GM19463 (cell line): ENCODE data around the gene CST9.
"Not testable (repeated sequence)": the region's sequence is repeated elsewhere in the genome, so short reads cannot be mapped to it uniquely, and the experiment has no call there.

Experiments
- ATAC-seq: cut with Tn5 transposase; IDR thresholded peaks from one replicate; pipeline ENCODE4 v1.9.1; 2021; ENCODE audit warnings: mild to moderate bottlenecking, moderate library complexity; ENCODE audit not compliant: unreplicated experiment

Gene CST9

DNA sequence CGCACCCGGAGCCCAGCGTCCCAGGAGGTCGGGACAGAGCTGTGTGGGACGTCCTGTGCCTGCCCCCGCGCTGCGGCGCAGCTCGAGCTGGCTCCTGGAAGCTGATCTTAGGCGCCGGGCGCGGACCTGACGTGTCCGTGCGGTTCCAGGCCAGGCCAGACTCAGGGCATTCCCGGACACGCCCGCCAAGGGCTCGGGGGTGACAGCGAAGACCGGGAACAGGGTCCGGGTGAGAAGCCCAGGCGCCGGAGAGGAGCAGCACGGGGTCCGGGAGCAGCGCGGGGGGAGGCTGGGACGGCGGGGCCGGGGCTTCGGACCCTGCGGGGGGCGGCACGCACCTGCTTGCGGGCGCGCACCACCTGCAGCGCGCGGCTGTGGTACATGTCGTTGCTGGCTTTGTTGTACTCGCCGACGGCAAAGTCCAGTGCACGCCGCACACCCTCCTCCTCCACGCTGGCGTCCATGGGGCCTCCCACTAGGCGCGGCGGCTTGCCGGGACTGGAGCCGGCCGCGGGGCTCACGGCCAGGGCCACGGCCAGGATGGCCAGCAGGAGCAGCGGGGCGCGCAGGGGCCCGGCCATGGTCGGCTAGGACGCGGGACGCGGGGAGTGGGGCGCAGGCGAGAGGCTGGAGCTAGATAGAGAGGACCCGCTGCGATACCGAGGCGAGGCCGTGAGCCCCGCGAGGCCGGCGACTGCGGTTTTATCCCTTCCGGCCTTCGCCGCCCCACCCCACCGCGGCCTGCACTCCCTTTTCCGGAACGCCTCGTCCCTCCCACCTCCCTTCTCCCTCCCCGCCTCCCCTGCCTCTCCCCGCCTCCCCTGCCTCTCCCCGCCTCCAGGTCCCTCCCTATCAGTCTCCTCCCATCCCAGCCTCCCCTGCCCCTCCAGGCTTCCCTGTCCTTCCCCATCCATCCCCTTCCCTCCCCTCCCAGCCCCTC lies 31.8 kb upstream of the CST9 start, which contains the start of gene CST3:
CST3 (minus strand) TSS at position 674 of the 940 bp plus-strand sequence; CDS start at position 581, 93 bp downstream.
- ATAC-seq = peak; percentile 80

DNA sequence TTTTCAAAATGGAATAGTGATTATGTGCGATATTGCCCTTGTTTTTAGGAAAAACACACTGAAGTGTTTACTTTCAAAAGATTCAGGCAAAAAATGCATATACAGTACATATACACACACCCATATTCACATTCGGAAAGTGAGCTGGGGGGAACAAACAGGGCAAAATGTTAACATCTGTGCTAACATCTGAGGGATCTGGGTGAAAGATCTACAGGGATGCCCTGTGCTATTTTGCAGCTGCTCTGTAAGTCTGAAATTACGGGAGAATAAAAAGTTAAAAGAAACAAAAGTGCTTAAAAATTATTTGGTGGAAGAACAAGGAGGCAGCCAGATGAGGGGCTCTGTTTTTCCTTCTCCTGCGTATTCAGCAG lies 31.2 kb upstream of the CST9 start:
- no peak for ATAC-seq

DNA sequence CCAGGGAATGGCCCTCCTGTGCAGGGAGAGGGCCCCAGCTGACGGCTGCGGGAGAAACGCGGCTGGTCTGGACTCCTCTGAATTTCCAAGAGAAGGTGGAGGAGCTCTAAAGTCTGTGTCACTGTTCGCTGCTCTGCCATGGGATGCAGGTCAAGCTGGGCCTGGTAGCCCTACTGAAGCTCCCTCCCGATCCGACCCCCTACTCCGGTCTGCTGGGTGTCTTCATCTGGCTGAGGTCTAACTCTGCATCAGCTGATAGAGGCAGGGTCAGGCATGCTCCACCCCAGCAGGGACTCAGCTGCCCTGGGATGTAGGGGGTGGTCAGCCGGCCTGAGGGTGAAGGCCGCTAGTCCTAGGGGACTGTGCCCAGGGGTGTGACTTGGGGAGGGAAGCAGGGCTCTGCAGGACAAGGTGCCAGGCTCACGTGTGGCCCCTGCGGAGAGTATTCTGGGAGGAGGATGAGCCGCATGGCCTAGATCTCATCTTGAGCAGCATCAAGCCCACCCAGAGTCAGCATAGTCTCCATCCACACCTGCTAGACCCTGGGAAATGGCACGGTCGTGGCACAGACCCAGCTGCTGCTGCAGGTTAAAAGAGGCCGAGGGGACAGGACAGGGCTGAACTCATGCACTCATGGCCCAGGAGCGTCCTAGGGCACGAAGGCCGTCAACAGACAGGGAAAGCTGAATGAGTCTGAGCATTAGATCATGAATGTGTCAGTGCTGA lies 30.6 kb upstream of the CST9 start:
- ATAC-seq = no peak

DNA sequence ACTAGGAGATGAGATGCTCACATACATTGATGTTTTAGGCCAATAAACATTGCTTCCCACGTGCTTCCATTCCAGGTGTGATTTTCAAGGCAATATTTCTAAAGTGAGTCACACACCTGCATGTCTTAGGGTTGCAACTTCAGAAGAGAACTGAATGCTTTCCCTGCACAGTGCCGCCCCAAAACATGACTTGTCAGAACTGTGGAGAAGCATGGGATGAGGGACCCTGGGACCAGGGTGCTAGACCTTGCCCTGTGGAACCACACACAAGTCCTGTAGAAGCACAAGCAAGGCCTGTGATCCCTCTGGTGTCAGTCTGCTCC lies 30.0 kb upstream of the CST9 start:
- ATAC-seq = not testable (repeated sequence)

DNA sequence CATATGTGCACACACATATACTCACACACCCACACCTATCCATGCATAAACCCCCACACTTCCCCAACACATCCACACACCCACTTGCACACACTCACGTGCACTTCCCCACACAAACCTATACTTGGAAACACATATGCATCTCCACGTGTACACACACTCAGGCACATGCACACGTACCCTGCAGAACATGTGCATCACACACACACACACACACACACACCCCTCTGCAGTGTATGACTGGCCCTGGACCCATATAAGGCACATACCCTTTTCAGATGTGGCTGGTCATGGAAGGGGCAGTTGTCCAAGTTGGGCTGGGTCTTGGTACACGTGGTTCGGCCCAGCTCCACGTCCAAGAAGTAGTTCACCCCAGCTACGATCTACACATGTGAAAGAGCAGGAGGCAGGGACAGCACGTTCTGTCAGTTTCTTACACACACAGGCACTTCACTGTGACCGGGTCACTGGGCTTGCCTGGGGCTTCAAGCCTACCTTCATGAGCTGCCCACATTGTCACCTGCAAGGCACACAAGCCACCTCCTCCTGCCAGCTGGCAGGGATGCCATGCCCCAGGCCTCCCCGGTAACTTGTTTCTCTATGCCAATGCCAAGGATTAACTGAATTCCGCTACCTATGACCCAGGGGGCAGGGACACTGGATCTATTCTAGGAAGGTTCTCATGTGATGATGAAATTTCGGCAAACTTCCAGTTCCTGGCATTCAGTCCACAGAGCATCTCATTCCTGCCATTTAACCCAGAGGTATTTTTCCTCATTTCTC lies 29.5 kb upstream of the CST9 start:
- ATAC-seq = no peak

DNA sequence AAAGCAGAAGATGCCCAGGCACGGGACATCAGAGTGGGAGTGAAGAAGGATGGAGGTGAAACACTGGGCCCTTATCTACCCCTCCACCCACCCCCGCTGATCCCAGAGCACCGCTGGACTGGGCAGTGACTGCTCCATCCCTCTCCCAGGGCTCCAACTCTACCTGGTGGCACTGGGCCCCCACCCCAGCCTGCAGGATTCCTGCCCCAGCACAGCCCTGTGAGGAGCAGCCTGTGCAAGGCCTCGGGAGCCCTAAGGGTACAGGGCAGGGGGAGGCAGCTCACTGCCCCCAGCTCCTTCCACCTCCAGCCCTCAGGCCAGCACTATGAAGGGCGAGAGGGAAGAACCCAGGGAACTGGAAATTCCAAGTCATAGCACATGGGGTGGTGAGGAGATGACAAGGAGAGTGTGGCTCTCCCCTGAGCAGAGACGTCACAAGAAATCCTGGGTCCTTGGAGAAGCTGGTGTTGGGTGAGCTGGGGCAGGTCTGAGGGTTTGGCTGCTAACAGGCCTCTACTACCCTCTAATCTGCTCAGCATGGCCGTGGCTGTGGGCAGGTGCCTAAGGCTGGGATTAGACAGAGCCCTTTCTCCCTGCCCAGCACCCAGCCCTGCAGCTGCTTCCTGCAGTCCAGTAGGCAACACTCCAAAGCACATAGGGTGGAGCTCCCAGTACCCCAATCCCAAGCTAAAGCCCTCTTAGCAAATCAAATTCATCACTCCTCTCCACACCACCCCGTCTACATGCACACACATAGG lies 28.5 kb upstream of the CST9 start:
- no peak for ATAC-seq

DNA sequence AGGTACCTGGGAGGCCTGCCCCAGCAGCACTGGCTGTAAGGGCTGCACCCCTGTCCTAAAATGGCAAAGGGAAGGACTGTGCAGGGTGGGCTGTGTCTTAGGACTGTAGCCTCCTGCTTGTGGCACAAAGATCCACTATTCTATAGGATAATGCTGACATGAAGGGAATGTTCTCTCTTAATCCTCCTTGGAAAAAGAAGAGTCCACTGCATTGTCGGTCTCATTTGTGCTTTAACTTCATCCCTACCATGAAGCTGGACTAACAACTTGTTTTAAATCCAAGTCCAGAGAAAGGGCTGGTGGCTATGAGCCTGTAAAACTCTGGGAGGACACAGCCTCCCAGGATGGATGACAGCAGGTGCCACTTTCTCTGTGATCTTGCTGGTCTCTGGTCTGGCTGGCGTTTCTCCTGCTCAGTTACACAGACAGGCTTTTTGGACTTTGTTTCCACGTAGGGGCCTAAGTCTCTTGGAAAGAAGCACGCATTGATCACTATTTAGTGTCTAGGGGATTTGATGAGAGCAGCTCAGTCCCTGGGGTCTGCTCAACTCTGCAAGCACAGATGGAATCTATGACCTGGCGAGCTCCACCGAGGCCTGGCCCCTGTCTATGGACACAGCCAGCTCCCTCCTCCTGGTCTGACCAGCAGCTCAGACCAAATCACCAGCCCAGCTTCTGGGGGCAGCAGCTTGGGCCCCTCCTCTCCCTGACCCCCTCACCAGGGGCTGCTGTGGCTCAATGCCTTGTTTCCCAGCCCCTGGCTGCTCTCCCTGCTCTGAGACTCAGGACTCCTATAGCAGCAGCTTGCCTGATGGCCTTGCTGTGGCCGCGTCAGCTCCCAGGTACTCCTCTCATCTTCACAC lies 27.2 kb upstream of the CST9 start:
- no peak for ATAC-seq

DNA sequence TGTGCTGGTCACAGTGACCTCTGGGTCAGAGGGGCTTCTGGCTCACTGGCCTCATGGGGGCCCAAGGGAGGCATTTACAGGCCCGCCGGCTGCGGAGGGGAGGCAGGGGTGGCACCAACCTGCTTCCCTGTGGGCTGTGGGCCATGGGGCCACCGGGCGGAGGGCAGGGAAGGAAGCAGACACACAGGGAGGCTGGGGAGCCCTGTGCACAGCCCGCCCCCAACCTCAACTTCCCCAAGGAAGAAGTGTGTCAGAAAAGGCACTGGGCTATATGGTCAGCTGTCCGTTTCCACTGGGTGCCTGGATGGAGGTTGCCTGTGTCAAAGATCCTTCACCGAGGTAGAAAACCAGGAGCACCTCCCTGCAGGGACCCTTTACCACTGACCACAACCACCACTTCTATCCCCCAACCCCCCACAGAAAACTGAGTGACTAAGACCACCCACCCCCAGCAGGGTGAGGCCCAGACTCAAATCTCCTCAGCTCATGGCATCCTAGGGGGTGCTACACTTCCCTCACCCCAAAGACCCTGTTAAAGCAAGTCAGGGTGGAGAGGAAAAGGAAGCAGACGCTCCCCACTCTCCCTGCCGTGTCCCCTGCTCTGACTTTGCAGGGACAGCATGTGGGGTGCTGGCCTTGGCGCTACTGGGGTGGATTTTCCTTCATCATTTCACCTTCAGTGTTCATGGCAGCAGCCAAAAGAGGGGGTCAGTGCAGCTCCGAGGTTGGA lies 26.4 kb upstream of the CST9 start:
- no peak for ATAC-seq

DNA sequence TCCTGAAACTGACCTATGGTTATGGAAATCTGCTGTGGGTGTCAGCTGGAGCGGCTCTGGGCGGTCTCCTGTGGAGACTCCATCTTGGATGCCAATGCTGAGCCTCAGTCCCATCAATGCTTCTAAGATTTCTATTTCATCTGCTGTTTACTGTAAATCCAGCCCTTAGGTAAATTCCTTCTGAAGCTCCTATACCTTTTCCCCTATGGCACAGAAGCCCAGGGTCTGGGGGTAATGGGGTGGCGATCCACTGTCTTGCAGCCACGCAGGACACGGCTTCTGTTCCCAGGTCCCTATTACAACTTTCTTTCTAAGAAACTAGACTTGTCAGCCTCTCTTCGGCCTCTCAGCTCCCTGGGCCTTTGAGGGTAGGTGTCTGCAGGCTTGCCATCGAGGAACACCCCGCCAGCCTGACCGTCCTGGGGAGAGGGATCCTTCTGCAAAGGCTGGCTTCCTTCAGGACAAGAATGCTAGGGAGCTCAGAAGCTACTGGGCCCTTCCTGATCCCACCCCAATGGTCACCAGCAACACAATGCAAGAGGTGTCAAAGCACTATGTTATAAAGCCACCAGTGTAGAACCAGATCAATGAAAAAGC lies 25.6 kb upstream of the CST9 start:
- ATAC-seq = no peak

DNA sequence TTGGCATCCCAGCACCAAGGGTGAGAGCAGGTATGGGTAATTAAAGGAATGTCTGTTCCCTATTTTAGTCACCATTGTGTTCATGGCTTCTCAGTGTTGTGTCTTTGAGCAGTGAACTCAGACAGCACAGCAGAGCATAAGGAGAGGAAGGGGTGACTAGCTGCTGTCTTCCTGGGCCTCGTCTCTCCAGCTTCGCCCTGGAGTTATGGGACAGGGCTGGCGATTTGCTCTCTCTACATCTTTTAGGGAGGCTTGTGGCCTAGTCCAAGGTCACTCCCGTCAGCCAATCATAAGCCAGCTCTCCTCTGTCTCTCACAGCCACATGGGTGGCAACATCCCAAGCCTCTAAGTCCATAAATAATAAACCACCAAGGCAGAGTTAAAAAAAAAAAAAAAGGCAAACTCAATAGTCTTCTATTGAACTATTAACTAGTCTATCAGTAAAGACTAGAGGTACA lies 24.7 kb upstream of the CST9 start:
- no peak for ATAC-seq

DNA sequence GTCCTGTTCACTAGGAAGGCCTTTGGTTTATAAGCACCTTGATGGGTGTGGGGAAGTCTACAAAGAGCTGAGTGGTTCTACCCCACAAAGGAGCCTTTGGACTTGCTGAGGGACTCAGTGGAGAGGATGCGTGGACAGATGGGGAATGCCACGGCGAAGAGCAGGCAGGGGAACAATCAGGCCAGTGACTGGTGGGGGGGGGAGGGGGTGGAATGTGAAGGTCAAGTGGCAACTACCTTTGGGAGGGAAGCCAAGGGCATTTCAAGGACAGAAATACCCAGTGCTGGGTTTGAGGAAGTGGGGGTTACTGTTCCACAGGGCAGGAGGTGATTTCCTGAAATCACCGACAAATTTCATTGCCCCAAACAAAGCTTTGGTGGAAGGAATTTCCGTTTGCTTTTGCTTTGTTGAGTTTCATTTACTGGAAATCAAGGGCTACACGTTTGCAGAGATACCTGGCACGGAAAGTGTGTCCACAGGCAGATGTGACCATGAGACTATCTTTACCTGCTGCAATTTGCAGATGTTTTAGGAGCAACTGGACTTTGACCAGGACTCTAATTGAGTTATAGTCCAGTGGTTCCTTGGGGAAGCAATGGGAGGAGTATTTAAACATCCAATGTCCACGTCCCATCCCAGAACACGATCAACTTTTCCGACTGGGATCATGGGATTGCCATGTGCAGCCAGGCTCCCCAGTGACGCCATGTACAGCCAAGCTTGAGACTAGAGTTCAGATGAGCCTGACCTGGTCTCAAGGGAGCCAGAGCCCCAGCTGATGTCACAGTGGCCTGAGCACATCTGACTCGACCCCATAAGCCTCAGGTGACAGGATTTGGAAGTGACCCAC lies 24.1 kb upstream of the CST9 start:
- no peak for ATAC-seq

DNA sequence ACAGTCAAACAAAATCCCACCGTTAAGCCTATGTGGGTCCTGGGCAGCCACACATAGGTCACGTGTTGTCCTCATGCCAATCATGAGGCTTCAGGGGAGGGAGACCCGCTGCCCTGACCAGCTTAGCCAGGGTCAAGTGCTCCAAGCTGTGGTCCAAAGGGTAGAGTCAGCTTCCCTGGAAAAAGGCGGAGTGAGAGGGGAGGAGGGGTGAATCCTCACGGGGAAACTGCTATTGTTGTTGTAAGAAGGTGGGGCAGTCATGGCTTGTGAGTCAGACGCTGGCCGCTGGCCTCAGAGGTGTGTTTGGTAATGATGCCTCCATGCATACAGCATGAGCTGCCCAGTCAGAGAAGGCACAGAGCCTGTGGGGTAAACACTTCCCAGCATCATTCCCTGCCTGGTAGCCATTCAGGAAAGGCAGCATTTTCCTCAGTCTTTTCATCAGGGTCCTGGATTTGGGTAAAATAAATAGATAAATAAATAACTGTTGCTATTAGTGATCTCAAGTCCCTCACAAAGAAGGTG lies 23.4 kb upstream of the CST9 start:
- ATAC-seq = no peak

DNA sequence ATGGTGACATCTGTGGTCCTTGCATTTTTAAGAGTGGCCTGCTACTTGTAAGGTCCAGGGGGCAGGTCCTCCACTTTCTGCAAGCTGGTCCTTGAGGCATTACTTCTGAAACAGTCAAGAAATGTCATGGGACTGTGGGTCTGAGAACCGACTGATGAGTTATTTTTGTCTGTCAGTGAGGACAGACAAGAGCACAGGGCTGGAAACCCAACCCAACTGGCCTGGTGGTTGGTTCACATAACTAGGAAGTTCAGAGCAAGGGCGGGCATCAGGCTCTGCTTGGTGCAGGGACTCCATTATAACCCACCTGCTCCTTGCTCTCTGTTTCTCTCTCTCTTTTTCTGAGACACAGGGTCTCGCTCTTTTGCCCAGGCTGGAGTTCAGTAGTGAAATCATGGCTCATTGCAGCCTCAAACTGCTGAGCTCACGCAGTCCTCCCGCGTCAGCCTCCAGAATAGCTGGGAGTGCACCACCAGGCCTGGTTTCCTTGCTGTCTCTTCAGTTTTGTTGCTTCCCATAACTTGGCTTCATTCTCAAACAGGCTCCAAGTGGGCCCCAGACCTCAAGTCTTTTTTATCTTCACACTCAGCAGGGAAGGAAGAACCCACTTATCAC lies 22.8 kb upstream of the CST9 start:
- no peak for ATAC-seq

DNA sequence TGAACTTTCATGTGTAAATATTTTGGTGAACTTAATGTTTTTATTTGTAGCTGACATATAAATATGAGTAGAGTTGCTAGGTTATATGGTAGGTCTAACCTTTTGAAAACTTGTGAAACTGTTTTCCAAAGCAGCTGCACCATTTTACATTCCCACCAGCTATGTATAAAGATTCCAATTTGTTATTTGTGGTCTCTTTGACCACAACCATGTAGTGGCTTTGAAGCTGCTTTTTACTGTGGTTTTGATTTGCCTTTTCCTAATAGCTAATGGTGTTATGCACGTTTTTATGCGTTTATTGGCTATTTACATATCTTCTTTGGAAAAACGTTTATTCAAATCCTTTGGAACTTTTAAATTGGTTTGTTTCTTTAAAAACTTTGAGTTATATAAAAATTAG lies 21.8 kb upstream of the CST9 start:
- no peak for ATAC-seq

DNA sequence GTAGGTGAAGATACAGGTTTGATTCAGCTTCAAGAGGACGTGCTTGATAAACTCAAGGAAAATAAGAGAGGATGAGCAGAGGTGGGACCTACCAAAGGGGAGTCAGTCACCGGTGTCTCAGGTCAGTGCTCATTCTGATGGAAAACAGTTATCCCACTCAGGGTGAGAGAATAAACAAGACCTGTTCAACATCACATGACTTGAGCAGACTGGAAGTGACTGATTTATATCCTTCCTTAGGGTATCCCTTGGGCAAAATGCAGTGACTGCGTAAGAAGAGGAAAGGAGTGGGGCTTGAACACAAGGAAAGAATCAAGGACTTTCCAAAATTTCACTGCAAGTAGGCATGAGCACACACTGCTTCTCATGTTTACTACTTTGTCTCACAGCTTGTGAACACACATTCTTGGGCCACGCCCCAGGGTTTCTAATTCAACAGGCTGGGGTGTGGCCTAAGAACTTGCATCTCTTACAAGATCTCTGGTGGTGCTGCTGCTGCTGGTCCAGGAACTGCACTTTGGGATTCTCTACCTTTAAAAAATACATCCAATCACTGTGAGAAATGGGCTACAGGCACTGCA lies 20.4 kb upstream of the CST9 start:
- no peak for ATAC-seq

DNA sequence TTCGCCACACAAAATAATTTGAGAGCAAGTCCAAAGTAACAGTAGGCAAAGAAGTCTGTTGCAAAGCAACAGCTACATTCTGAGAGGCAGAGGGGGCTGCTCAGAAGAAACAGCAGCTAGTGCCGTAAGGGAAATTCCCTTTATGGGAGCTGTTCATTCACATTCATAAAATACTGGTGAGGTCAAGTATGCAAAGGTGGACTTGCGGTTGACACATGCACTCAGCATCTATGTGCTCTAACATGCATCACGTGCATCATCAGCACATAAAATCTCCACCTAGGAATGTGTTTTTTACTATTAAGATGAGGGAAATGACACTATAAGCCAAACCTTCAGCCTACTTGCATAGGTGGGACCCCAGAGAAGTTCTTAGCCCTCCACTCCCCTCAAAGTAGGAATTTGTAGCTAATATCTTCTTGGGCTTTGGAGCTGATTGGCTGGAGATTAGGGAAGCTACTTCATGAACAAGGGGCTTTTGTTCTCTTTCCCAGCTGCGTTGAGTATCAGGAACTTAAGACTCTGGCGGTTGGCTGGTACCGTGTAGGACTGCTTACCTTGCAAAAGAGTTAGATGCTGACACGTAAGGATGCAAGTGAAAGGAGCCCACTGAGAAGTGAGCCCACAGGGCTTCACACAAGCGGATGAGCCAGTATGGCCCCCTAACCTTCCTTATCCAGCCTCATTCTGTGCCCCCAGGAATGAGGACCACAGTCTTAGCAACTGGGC lies 19.7 kb upstream of the CST9 start:
- peak; percentile 61 for ATAC-seq
